Activated CD4-positive, CD25-positive, alpha-beta regulatory T cell treated with anti-CD3 and anti-CD28 coated beads, Interleukin-2, amount 50 U/mL, for 72 hours (primary cell): ENCODE data around the gene RAET1G.
"Not testable (repeated sequence)": the region's sequence is repeated elsewhere in the genome, so short reads cannot be mapped to it uniquely, and the experiment has no call there.

ENCODE experiments used
- DNase-seq: peaks from one replicate; pipeline ENCODE4 v3.0.0; 2021

RAET1G gene

DNA sequence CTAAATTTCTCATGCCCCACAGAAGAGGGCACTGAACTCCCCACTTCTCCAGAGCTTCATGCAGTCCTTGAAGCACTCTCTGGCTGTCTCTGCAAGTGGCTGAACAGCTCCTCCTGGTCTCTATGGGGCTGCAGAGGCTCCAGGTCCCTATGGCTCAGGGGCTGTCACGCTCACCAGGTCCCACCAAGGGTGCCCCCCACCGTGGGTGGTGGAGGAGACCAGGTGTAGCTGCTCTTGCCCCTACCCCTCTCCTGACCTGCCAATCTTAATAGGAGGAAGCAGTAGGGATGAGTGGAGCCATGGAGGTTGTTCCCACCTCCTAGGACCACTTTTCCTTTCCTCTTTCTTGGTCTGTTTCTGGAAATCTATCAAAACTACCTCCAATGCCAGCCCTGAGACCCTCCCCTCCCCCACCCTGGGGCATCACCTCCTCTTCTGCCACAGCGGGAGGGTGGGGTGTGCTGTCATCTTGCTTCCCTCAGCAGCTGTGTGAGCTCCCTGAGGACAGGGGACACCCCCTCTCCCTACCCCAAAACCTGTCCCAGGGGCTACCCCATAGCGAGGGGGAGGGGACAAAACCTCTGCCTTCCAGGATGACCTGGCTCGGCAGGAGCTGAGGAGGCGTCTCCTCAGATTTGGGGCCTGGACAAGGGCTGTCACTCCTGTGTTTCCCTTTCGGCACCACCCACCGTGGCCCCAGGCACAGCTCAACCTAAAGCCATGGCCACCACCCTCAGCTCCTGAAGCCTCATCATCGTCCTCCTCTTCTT, 13.0 kb downstream of the RAET1G start:
- no peak for DNase-seq

DNA sequence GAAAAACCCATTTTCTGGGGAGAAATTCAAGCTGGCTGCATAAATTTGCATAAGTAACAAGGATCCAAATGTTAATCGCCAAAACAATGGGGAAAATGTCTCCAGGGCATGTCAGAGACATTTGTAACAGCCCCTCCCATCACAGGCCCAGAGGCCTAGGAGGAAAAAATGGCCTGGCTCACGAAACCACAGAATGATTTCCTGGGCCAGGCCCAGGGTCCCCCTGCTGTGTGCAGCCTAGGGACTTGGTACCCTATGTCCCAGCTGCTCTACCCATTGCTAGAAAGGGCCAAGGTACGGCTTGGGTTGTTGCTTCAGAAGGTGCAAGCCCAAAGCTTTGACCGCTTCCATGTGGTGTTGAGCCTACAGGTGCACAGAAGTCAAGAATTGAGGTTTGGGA, 14.4 kb downstream of the RAET1G start:
- DNase-seq: not testable (repeated sequence)

DNA sequence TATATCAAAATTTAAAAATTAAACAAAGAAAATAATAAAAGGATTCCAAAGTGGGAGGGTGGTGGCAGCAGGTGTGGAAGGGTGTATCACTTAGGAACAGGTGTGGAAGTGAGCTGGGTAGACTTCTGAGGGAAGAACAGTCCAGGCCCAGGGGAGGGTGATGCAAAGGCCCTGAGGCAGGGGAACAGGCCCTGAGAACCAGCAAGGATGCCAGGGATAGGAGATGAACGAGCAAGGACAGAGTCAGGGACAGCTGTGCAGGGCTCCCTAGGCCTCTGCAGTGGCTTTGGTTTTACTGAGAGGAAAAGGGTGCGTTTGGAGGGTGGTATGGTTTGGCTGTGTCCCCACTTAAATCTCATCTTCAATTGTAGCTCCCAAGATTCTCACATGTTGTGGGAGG, 15.6 kb downstream of the RAET1G start:
- DNase-seq: no peak

DNA sequence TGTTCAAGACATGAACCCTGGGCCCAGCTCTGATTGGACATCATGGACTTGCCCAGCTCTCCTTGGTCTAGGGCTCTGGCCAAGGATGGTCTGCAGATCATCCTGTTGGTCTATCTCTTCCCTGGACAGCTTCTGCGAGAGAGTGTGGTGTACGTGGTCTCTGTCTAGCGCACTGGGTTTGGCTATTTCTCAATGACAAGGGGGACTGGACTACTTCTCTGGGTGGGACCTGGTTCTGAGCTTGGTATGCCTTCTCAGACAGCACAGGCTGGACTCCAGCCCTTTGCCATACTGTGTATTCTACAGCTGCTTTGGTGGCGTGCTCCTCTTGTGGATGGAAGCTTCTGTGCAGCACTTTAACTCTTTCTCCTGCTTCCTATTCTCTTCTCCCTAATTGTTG, 16.5 kb downstream of the RAET1G start:
- DNase-seq: no peak

DNA sequence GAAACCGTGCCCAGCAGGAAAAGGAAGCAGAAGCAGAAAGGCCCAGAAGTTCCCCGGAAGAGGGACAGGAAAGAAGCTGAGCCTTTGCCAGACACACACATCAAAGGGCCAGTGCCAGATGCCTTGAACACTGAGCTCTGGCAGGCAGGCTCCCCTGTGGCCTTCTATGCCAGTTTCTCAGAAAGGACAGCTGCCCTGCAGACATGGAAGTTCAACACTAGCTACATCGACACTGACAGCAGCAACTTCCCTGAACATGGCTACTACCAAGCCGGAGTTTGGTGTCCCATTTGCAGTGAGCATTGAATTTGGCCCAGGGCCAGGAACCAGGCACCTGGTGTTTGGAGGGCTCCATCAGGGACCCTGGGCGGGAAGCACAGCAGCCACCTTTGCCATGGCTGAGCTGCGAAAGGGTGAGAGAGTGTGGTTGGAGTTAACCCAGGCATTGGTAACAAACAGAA, 17.0 kb downstream of the RAET1G start:
- DNase-seq: no peak

DNA sequence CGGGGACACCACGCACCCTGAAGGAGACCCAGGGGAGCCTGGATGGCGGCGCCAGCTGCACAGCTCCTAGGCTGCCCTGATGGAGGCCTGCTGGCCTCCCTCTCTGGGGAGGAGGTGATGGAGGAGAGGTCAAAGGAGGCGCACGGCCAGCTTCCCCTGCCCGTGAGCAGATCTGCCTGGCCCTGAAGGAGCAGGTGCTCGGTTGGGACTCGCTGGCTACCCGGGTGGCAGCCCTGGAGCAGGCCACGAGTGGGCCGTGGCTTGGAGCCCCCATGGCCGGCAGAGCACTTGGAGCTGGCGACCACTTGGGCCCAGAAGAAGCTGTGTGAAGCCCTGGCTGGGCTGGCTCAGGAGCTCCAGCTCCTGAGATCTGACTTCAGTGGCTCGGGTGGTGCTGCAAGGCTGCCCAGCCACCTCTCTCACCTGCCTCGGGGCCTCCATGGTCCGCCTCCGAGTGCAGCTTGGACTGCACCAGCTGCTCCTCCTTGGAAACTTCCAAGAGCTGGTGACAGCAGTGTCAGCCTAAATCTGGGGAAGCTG, 17.5 kb downstream of the RAET1G start:
- no peak for DNase-seq

DNA sequence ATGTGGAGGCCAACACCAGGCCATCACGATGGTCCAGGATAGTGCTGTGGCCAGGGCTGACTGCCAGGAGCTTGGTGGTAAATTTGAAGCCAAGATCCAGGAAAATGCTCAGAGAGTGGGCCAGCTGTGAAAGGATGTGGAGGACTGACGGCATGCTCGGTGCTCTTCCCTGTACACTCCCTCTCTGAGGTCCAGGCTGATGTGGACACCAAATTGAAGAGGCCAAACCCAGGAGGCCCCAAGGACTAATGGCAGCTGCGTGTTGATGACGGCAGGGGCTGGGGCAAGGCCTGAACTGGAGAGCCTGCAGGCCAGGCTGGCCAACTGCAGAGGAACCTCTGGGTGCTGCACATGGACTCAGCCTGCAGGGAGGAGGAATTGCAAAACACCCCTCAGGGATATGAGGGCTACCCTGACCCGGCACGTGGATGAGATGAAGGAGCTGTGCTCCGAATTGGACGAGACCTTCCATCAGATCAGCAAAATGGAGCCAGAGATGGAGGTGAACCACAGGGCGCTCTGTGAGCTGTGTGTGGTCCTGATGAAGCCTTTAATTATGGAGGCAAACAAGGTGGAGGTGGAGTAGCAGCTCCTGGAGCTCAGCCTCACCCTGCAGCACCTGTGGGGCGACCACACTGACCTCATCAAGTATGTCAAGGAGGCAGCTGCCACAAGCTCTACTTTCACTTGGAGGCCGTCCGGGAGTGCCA, 18.1 kb downstream of the RAET1G start:
- no peak for DNase-seq

DNA sequence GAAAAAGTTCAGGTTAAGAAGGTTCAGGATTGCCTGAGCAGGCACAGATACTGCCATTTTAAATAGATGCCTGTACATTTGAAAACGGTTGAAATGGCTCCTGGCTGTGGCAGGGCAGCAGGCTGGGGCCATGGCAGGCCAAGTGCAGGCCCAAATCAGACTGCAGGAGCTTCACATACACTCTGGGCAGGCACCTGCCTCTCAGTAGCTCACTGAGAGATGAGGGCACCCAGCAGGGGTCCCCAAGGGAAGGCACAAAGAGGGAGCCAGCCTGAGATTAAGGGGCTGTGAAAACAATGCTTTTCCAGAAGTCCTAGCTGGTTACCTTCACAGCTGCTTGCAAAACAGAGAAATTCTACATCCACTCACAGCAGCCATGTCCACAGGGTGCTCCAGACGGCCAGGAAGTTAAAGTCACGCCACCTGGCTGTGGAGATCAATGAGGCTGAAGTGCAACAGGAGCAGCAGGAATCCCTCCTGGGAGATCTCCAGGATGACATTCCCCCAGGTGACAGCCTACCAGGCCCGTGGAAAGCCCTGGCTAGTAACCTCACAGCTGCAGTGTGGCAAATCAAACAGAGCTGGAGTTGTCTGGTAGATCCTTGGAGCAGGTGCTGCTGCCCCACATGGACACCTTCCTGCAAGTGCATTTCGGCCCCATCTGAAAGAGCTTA, 18.8 kb downstream of the RAET1G start:
- no peak for DNase-seq

DNA sequence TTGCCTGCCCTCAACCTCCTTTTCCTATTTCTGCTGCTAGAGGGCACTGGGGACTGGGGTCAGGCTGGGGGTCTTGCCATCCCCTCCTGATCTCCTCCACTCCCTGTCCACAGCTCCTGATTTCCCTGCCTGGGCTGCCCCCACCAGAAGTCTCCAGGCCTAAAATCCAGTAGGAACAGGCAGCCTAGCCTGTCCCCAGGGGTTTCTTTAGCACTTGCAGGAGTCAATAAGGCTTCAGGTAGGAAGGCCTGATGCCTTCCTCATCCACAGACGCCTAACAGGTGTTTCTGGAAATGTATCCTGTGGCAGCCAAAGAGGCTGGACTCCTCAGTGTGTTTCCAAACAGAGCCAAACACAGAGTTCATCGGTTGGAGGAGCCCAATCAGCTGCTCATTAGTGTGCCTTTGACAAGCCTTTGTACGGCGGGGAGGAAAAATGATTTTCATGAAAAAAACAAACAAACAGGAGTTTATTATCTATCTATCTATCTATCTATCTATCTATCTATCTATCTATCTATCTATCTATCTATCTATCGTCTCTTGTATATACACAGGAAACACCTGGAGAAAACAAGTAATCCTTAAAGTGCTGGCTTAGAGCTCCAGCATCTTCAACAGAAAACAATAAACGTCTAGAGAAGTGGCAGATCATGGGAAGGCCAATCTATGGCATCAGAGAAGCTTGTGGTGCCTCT, 21.3 kb downstream of the RAET1G start:
- DNase-seq: no peak

DNA sequence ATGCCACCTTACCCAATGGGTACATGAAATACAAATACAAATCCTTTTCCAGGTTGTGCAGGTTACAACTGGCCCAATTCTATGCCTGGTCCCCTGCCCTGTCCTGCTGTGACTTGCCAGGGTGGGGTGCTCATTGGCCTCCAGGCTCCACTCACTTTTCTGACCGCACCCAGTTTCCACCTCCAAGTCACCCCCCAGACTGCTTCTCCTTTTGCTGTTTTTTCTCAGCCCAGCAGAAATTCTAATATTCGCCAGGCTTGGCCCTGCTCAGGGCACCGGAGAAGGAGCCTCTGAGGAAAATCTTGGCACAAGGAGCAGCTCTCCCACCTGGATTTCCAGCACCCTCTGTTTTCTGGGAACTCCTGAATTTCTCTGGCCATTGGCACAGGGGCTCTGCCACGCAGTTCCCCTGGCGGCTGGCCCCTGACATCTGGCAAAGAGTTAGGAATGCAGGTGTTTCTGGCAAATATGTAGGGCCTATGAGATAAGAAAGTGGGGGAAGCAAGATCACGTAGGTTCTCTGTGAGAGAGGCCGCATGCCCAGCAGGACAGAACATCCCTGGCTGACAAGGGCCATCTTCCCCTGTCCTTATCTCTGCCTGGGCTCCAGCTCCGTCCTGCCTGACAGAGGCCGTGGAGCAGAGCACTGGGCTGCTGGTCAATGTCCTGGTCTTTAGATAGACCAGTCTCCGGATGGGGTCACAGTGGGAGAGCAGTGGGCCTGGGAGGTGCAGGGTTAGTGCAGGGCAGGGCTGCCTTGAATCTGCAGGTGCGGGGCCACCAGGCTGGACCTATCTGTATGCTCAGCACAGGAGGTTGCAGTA, 22.1 kb downstream of the RAET1G start:
- no peak for DNase-seq

DNA sequence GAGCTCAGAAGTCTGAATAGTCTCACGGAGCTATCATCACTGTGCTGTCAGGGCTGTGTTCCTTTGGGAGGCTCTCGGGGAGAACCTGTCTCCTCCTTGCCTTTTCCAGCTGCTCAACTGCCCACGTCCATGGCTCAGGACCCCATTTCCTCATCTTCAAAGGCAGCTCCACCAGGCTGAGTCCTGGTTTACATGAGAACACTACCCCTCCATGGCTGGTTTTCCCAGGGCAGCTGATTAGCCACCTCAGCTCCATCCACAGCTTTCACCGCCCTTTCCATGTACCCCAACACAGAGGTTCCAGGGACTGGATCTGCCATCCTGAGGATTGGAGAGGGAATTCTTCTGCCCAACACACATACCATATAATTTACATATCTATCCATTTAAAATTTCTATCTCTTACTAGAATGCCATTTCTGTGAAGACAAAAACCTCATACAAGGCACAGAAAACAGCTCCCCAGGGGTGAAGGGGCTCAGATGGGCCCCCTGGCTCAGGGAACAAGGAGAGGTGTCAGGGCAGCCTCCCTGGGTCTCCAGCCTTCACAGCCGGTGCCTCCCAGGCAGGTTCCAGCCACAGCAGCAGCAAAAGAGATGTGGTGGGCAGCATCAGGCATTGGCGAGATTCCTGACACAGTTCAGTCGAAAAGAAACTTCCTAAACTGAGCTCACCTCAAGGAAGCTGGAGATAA, 22.8 kb downstream of the RAET1G start:
- no peak for DNase-seq

DNA sequence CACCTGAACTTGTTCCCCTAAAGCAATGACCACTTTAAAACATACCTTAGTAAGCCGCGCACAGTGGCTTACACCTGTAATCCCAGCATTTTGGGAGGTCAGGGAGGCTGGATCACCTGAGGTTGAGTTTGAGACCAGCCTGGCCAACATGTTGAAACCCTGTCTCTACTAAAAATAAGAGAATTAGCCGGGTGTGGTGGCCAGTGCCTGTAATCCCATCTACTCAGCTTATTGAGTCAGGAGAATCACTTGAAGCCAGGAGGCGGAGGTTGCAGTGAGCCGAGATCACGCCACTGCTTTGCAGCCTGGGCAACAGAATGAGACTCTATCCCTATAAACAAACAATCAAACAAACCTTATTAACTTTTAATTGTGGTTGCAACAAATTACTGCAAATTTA, 23.4 kb downstream of the RAET1G start:
- no peak for DNase-seq

DNA sequence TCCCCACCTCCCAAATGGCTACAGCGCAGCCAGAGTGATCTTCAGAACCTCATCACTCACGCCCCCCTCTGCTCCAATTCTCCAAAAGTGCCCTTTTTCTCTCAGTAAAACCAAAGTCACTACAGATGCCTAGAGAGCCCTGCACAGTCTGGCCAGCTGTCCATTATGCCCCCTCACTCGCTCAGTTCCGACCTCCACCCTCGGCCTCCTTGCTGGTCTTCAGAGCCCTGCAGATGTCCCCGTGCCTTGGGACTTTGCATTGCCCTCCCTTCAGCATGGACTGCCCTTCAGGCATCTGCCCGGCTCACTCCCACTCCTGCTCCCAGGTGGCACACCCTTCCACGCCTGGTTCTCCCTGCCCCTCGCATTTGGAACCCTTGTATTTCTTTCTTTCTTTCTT, 24.0 kb downstream of the RAET1G start:
- DNase-seq: no peak

DNA sequence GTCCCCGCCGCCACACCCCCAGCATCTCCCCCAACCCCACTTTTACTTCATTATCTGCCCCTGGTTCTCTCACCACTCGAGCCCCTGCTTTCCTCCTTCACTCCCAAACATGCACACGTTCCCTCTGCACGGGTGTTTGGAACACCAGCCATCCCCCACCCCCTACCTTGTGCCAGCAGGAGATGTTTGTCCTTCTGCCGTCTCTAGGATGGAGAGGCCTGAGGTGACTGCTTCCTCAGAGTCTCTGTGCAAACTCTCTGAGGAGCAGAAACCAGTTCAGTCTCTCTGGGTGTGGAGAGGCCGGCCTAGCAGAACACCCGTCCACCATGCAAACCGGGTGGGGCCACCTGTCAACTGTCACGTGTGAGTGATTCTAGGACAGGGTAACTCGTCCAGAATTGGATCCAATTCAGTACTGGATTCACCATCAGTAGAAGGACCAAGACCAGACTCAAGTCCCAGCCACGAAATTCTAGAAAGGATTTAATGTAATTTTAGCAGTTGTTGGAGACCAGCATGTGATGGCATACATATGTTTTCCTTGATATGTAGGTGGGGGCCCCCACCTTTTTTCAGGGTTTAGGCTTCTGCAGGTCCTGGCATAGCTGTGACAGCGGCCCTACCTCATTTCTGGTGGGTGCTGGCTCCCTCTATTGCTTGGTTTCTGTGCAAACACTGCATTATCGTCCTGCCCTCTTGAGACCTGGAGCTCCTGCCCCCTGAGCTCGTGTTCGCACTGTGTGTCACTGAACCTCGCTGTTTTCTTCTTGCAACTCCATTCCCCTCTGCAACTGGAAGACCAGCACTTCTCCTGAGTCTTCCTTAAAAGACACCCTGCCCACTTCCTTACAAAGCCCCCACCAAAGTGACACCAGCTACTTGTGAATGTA, 24.8 kb downstream of the RAET1G start, which contains the start of gene RAET1E:
TSS of gene RAET1E (minus strand) at position 259 of the 890 bp plus-strand sequence. CDS start 7,212 bp downstream, outside the sequence.
- DNase-seq: no peak

DNA sequence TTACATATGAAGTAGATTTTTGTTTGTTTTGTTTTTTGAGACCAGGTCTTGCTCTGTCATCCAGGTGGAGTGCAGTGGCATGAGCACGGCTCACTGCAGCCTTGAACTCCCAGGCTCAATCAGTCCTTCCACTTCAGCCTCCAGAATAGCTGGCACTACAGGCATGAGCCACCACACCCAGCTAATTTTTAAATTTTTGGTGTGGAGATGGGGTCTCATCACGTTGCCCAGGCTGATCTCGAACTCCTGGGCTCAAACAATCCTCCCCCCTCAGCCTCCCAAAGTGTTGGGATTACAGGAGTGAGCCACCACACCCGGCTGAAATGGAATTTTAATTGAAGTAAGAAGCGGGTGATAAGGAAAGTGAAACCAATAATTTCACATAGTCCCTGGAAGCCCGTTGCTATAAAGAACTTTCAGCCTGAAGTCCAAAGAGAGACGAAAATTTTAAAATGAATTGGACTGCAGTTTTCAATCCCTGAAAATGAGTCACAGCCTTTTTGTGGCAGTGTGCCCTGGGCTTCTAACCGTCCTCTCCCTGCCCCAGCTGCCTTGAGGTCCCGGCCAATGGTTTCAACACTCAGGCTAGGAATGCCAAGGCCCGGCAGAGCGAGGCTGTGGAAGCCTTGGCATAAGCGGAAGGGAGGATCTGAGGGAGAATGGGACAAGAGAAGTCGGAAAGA, 25.8 kb downstream of the RAET1G start:
- no peak for DNase-seq

DNA sequence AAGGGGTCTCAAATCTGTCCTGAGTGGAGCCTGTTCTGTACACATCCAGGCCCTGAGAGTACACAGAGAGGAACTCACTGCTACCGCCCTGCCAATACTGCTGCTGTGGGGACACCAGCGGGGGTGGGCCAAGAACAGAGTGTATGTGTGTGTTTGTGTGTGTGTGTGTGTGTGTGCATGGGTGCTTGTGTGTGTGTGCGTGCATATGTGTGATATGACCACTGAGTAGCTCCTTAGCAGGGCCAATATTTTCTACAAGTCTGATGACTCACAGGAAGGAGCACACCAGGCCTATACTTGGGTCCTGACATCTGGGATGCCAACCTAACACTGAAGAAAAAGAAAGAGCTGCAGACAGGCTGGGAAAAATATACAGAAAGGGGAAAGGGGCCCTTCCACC, 26.4 kb downstream of the RAET1G start:
- DNase-seq: no peak

DNA sequence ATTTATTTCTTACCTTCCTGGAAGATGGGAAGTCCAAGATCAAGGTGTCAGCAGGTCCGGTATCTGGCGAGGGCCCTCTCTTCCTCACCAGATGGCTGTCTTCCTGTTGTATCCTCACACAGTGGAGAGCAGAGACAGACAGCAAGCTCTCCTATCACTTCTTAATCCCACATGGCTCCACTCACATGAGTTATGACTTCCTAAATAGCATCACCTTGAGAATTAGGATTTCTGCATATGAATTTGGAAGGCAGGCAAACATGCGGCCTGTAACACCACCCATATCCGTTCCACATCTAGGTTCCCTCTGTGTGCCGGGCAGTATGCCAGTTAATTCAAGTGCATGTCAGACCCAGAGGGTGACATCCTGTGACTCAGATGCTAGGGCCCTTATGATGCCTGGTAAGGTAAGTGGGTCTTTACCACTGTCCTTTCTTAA, 27.1 kb downstream of the RAET1G start:
- DNase-seq: no peak

DNA sequence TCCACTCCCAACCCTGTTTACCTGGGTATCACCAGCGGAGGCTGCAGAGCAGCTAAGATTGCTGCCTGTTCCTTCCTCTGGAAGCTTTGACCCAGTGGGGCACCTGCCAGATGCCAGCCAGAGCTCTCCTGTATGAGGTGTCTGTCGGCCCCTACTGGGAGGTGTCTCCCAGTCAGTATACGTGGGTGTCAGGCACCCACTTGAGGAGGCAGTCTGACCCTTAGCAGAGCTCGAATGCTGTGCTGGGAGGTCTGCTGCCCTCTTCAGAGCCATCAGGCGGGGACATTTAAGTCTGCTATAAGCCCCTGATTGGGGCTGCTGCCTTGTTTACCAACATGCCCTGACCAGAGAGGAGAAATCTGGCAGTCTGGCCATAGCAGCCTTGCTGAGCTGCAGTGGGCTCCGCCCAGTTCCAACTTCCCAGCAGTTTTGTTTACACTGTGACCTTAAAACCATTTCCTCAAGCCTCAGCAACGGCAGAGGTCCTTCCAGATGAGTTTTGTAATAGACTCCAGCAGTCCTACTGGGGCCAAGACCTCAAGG, 27.8 kb downstream of the RAET1G start:
- DNase-seq: no peak

DNA sequence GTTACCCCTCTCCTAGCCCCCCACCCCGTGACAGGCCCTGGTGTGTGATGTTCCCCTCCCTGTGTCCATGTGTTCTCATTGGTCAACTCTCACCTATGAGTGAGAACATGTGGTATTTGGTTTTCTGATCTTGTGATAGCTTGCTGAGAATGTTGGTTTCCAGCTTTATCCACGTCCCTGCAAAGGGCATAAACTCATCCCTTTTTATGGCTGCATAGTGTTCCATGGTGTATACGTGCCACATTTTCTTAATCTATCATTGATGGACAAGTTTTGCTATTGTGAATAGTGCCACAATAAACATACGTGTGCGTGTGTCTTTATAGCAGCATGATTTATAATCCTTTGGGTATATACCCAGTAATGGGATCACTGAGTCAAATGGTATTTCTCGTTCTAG, 31.1 kb downstream of the RAET1G start:
- DNase-seq: not testable (repeated sequence)
